SH-SY5Y (cell line): ENCODE data around the gene ZNRF3.

Source experiments
- GATA2 ChIP-seq: IDR thresholded peaks from 2 replicates; pipeline ENCODE4 v1.6.1; 2011; ENCODE audit warnings: mild to moderate bottlenecking, low read depth, low read length
- GATA3 ChIP-seq: IDR thresholded peaks from 2 replicates; pipeline ENCODE4 v1.6.1; 2011; ENCODE audit warnings: low read depth, mild to moderate bottlenecking, low read length, moderate library complexity

ZNRF3 gene

GRCh38 chr22:29080106-29080975, 197.0 kb downstream of the ZNRF3 start:
- no peak for TF ChIP-seq GATA2
- no peak for TF ChIP-seq GATA3

- TF ChIP-seq GATA2 (no peak), GATA3 (no peak)
Measured at GRCh38 chr22:29081517-29082236, 198.3 kb downstream of the ZNRF3 start.

GRCh38 chr22:29082826-29083545, 199.6 kb downstream of the ZNRF3 start:
- no peak for TF ChIP-seq GATA2
- TF ChIP-seq GATA3 = no peak

GRCh38 chr22:29083933-29084591, 200.7 kb downstream of the ZNRF3 start:
- TF ChIP-seq GATA3 = no peak
- no peak for TF ChIP-seq GATA2

GRCh38 chr22:29087012-29087411, 203.6 kb downstream of the ZNRF3 start:
- TF ChIP-seq GATA3 (no peak), GATA2 (no peak)

GRCh38 chr22:29088809-29089208, 205.4 kb downstream of the ZNRF3 start:
- TF ChIP-seq GATA3 = no peak
- no peak for TF ChIP-seq GATA2

- TF ChIP-seq GATA2 = no peak
Measured at GRCh38 chr22:29089507-29089906, 206.1 kb downstream of the ZNRF3 start.

- TF ChIP-seq GATA2 (no peak), GATA3 (no peak)
Measured at GRCh38 chr22:29090039-29090438, 206.7 kb downstream of the ZNRF3 start.

GRCh38 chr22:29092243-29092642, 208.9 kb downstream of the ZNRF3 start:
- TF ChIP-seq GATA2 (no peak), GATA3 (no peak)

- no peak for TF ChIP-seq GATA2
- no peak for TF ChIP-seq GATA3
Measured at GRCh38 chr22:29093030-29093429, 209.7 kb downstream of the ZNRF3 start.

- no peak for TF ChIP-seq GATA3
- peak; percentile 23; the same call in 1 of the 2 replicates for TF ChIP-seq GATA2
Measured at GRCh38 chr22:29093501-29094300, 210.3 kb downstream of the ZNRF3 start.

GRCh38 chr22:29095459-29095858, 212.1 kb downstream of the ZNRF3 start:
- TF ChIP-seq GATA2 (no peak), GATA3 (no peak)

GRCh38 chr22:29096736-29097669, 213.6 kb downstream of the ZNRF3 start:
- no peak for TF ChIP-seq GATA2
- TF ChIP-seq GATA3 = no peak
